HG03159 (cell line): ENCODE measurements around the gene KPNA5.
"Not testable (repeated sequence)": the region's sequence is repeated elsewhere in the genome, so short reads cannot be mapped to it uniquely, and the experiment has no call there.

Experiments used
- ATAC-seq: cut with Tn5 transposase; IDR thresholded peaks from one replicate; pipeline ENCODE4 v1.9.1; 2021; ENCODE audit warnings: mild to moderate bottlenecking, moderate library complexity; ENCODE audit not compliant: unreplicated experiment

KPNA5 gene

DNA sequence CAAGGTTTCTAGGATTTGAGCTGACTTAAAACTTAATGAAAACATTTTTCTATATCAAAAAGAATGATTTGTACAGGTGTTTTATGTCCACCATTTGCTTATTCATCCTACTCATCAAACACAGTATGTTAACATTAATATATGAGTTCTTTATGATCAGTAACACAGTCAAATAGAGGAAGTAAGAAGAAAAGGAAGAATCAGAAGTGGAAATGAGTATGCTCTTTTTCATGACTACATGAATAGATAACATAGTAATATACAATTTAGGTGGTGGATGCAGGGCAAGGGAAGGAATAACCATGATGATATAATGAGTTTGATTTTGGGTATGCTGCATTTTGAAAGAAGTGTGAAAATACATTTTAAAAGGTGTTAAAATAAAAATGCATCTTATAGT is 16.5 kb downstream of the KPNA5 start:
- ATAC-seq, result peak; percentile 81

DNA sequence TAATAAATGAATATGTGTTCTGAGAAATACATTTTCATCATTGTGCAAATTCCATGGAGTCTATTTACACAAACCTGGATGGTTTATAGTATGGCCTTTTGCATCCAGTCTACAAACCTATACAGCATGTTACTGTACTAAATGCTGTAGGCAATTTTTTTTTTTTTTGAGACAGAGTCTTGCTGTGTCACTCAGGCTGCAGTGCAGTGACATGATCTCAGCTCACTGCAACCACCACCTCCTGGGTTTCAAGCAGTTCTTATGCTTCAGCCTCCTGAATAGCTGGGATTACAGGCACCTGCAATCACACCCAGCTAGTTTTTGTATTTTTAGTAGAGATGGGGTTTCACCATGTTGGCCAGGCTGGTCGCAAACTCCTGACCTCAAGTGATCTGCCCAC is 22.9 kb downstream of the KPNA5 start:
- ATAC-seq, result not testable (repeated sequence)

DNA sequence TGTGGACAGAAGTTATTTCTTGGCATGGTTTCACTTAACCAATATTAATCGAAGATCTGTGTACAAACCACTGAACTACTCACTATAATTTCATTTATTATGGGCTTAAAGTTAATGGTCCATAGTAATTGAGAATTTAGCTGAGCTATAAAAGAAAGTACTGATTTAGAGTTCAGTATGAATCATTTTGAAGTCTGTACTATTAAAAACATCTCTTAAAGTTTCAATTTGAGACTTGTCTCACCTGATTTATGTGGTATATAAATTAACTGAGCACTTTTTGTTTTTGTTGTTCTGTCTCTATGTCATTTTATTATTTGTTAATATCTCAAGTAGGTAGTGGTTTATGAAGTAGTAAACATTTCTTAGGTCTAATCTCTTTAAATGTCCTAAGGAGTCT is 24.9 kb downstream of the KPNA5 start:
- ATAC-seq, result no peak

DNA sequence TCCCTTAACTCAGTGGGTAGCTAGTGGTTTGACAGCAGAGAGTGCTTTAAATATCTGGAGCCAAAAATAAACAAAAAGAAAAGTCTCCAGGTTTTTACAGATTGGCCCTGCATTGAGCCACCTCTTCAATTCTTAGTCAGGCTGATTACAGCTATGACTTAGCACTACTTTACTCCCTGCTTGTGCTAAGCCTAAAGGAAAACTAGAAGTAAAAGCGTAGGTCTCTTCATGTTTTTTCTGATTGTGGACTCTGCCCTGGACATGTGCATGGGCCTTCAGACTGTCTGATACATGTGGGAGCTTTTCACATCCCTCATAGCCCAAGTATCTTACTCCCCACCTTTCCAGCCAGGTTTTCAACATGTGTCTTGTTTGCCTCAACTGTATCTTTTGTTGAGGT is 33.3 kb downstream of the KPNA5 start:
- ATAC-seq, result no peak

DNA sequence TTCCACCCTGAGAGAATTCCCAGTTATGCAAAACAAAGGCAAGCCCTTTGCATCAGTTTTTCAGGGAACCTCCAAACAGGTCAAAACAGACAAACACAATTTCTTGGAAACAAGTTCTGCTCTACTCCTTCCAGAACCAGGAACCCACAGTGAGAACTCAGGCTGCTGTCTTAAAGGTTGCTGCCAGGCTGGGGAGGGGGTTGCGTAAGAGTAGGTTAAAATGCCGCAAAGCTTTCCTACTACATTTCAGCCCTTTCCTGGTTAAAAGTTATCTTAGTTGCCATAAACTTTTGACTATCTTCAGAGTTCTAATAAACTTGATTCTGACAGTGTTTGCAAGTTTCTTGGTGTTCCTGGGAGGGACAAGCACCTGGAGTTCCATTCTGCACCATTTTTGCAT is 33.8 kb downstream of the KPNA5 start:
- no peak for ATAC-seq

DNA sequence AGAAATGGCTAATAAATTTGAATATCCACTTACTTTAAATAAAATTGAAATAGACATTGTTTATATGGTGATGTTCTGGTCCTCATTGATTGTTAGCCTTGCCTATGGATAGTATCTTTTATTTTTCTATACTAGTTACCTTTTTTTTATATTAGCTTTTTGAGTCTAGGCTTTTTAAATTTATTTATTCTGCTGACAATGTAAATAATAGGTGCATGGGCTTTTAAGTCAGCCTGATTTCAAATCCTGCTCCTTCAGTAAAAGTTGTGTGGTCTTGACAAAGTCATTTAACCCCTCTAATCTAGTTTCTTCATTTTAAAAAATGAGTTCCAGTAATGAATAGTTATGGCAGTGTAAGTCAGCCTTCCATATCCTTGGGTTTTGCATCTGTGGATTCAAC is 45.9 kb downstream of the KPNA5 start:
- ATAC-seq, result no peak

DNA sequence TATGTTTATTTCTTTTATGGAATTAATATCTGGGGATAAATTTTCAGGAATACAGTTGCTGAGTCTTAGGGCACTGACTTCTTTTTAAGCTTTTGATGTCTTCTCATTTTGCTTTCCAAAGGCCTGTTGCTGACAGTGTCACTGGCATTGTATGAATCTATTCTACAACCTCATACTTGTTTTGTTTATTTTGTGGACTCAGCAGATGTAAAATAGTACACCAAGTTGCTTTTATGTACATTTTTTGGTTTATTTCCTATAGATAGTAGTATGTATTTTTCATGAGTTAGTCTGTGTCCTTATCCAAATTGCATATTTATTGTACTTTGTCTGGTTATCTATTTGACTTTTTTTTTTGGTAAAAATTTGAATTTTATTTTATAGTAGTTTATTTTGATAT is 49.5 kb downstream of the KPNA5 start:
- no peak for ATAC-seq

DNA sequence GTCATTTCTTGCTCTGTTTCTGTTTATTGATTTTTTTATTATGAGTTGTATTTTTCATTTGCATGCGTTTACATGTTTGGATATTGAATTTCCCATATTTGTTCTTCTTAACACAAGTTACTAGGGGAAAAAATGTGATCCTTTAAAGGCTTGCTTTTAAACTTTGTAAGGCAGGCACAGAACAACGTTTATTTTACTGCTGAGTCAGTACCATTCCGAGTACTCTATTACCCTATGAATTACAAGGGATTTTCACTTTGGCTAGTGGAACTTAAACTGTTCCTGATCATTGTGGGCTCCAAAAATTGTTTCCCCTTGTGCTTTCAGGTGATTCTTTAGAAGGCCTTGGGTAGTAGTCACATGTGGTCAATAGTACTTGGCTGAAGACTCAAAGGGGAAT is 56.0 kb downstream of the KPNA5 start:
- no peak for ATAC-seq

DNA sequence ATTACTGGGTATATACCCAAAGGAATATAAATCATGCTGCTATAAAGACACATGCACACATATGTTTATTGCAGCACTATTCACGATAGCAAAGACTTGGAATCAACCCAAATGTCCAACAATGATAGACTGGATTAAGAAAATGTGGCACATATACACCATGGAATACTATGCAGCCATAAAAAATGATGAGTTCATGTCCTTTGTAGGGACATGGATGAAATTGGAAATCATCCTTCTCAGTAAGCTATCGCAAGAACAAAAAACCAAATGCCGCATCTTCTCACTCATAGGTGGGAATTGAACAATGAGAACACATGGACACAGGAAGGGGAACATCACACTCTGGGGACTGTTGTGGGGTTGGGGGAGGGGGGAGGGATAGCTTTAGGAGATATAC is 59.5 kb downstream of the KPNA5 start:
- not testable (repeated sequence) for ATAC-seq

DNA sequence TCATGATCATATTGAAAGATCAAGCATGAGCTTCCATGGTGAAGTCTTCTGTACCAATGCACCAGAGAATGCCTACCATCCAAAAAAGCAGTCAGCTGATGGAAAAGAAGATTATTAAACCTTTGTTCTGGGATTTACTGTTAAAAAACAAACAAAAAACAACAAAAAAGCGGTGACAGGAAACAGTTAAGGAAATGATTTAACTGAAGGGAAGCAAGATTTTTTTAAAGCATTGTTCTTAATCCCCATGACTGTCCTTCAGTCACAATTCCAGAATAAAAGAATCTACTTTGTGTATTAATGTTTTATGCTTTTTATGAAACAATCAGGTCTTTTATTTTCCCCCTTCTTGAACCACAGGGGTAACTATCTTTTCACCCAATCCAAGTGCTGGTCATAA is 60.6 kb downstream of the KPNA5 start:
- no peak for ATAC-seq

DNA sequence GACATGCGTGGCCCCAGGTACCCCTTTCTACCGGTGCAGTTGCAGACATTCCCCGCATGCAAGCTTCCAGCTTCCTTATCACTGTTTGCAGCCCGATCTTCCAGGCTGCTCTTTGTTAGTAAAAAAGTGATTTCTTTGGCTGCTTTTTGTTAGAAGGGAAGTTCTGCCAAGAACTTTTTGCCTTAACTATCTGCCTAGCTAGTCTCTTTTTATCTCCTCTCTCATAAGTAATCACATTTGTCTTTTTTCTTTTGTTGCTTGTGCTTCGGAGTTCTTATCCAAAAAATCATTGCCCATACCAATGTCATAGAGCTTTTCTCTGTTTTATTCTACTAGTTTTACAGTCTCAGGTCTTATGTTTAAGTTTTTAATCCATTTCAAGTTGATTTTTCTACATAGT is 64.2 kb downstream of the KPNA5 start:
- no peak for ATAC-seq

DNA sequence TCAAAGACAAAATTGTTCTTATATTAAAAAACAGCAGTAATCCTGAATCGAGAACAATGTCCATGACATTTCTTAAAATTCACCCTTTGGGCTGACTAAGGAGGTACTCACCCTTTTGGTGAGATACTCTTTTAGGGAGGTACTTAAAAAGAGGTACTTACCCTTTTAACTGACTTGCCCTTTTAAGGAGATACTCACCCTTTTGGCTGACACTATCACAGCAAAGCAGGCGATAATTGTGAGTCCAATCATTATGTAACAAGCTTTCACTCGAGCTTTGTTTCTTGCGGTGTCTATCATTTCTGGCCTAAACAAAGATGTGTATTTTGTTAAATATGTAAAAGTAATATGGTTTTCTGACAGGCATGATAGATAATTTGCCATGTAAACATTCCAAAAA is 80.8 kb downstream of the KPNA5 start:
- no peak for ATAC-seq

DNA sequence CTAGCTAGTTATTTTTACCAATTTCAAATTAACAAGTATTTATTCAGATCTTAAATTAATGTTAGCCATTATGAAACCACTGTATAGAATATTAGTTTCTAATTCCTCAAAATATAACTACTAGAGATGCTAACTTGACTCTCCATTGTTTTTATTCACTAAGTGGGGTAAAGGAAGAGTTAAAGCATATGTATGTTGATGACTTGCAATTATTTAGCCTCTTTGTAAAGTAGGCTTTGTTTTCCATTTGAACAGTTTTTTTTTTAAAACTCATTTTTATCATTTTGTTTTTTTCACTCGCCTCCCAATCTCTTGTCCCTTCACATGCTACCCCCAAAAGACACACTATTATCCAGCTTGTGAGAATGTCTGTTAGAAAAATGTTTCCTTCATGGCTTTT is 81.2 kb downstream of the KPNA5 start:
- ATAC-seq, result no peak

DNA sequence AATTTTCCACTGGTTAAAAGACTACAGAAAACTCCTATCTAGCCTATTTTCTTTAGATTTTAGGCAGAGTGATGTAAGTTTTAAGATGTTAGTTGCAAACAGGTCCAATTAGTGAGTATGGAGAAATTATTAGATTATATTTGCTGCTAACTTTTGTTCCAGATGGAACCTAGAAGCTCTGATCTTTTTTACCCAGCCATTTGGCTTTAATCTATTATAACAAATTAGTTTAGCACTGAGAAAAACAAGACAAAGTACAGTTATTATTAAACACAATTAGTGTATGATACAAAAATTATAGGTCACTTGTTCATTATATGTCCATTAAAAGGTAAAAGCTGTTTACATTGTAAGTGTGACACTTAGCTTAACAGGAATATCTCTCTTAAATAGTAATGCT is 82.0 kb downstream of the KPNA5 start:
- ATAC-seq, result no peak

DNA sequence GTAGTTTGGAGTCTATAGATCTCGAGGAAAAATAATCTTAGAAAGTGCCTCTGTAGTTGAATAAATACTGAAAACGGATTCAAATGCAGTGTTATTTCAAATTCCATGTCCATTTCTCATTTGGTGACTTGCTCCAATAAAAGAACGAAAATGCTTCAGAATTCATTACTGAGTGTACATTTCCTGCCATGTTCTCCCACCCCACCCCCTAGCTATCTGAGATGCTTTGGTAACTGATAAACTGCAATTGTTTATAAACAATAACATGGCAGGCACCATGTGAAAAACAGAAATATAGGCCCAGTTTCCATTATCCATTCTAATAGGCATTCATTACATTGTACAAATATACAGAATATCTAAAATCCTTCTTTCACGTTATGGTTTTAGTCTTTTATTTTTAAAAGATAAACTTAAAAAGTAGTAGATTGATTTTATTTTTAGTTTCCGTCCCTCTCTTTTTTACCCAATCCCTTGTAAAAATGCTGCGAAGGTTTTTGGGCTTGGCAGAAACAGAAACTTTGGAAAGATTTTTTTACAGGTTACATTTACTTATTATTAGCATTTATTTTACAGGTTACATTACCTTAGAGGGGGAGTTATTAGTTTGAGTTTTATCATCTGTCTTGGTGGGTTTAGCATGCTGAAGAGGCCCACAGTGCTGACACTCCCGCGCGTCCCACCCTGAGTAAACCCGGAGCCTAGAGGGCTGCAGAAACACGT is 83.1 kb downstream of the KPNA5 start:
- no peak for ATAC-seq

DNA sequence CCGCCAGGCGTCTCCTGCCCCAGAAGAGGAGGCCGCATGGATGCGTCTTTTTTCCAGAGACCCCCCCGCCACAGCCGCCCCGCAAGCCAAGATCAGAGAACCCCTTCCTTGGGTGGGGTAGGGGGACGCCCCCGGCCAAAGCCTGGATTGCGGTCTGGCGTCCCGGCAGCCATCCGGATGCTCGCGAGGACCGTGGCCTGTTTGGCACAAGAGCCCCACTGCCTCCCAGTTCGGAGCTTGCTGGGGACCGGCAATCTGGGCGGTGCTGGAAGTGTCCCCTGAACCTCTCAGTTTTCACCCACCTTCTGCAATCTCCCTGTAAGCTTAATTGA is 83.6 kb downstream of the KPNA5 start:
- no peak for ATAC-seq

DNA sequence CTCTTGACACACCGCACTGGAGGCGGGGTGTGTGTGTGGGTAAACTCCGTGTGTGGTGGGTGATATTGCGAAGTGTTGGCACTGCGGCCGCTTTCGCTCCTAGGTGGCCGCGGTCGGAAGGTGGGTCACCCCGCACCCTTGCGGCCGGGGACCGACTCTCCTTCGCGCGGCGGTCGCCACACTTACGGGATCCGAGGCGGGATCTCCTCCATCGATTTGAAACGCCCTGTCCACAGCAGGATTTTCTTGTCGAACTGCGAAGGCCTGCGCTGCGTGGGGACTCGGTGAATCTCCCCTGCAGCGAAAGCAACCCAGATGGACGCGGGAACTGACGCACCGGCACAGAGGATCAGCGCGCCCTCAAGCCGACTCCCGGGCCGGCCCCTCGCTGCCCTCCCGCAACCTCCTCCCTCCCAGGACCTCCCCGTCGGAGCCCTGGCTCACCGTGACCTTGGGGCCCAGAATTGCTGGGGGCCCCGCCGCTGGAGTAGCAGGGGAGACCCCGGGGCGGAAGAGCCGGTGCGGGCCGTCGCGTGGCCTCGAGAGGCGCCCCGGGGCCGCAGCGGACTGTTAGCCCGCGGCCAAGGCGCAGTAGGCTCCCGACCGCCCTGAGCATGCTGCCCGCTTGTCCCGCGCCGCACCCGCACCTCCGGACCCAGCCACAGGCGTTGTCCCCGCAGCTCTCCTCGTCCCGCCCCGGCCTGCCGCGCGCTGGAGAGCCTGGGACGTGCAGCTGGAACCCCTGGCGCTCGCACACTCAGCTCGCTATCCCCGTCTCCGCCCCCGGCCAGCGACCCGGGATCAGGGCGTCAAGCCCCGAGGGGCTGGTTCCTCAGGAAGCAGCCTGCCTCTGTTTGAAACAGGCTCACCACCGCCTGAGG is 84.2 kb downstream of the KPNA5 start, which contains the start of gene FAM162B:
FAM162B (minus strand) TSS at position 759 of the 881 bp plus-strand sequence; CDS start at position 616, 143 bp downstream.
- ATAC-seq, result no peak

DNA sequence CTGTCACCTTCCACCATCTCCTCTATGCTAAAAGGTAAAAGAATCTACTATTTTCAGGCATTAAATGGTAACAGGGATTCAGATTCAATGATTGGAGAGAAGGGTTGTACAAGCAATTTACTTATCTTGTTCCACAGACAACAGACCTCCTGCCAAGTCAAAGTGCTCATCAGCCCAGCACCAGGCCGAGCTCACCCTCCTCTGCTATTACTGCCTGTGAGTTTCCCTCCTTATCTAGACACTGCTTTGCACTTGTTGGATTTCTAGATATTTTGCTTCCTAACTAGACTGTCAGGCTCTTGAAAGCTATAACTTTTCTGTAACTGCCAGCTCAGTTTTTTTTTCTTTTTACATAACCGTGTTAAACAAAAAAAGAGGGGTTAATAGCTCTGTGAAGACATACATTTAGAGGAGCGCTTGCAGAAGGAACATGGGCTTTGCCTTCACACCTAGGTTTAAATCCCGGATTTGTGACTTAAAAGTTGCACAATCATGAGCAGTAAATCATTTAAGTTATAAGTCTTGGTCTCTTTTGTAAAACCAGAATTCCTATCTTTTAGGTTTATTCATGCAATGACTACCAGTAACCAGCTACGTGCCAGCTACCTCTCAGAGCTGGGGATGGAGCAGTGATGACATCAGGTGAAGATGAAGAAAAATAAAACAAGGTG is 85.6 kb downstream of the KPNA5 start:
- no peak for ATAC-seq

DNA sequence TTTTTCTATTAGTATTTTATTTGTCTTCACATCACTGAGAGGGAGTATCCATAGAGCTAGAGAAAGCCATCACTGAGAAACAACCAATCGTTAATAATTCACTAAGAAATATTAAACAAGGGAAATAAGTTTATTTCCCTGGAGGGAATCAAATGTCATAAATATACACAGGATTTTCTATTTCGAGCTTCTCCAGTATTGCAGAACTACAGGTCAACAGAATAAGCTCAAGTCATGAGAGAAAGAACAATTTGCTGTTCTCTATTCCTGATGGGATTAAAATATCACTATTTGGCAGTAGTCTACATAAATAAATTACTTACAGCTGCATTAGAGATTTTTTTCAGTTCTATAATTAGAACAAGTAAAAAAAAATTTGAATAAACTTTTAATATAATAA is 86.7 kb downstream of the KPNA5 start:
- no peak for ATAC-seq

DNA sequence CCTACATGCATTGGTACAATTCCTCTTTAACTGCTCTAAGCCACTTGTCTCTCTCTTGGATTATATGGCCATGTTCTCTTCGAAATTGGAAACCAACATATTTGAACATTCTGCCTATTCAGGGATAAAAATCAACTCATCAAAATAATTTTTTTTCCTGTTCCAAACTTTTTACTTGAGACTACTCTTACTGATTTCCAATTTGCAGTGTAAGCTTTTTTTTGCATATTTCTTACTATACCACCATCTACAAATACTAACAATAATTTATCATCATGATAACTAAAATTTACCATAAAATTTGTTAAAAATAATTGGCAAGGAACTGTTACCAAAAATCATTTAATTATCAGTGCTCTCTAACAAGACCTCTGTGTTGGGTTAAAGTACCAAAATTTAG is 91.4 kb downstream of the KPNA5 start:
- no peak for ATAC-seq

DNA sequence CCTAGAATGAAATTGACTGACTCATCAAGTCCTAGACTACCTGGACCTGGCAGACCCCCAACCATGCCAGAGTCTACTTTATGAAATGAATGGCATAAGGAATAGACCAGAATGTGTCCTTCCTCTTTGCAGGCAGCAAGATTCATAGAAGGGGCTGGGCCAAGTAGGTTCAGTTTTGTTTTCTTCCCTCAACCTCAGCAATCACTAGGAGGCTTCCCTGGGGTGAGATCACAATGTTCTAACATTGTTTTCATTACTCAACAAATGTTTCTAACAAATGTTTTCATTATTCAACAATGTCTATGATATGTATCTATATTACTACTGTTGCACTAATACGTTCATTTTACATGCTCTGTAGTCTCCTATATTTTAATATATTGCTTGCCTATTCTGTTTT is 92.9 kb downstream of the KPNA5 start:
- ATAC-seq, result no peak
